NB4 (cell line): ENCODE measurements around the gene SUPV3L1.
"Not testable (repeated sequence)": the region's sequence is repeated elsewhere in the genome, so short reads cannot be mapped to it uniquely, and the experiment has no call there.

Source experiments
- DNase-seq: peaks from one replicate; pipeline ENCODE4 v3.0.0; 2010; ENCODE audit warnings: low read depth
- H3K4me3 ChIP-seq: one replicate; pipeline ENCODE4 v1.5.1; 2011; ENCODE audit warnings: mild to moderate bottlenecking, low read depth, low read length, moderate library complexity
- MYC ChIP-seq: IDR thresholded peaks from 2 replicates; pipeline ENCODE4 v1.6.1; 2011; ENCODE audit warnings: low read depth, low read length
- POLR2A ChIP-seq: IDR thresholded peaks from 2 replicates; pipeline ENCODE4 v1.6.1; 2011; ENCODE audit warnings: mild to moderate bottlenecking; ENCODE audit not compliant: insufficient read length; ENCODE audit errors: extremely low read depth
- TF ChIP-seq, protein P1 (sequence below): IDR thresholded peaks from 2 replicates; pipeline ENCODE4 v1.6.1; 2011; ENCODE audit warnings: low read depth, low read length
- TF ChIP-seq, protein P2 (sequence below): IDR thresholded peaks from one replicate; pipeline ENCODE4 v1.5.1; 2012; ENCODE audit warnings: low read depth, low read length

SUPV3L1 gene

GRCh38 chr10:69168493-69168892 lies 11.5 kb upstream of the SUPV3L1 start:
- no peak overlapping the region for H3K4me3 ChIP-seq
- DNase-seq: no peak
- TF ChIP-seq MYC (no peak), POLR2A (no peak)
- TF ChIP-seq, protein P1, sequence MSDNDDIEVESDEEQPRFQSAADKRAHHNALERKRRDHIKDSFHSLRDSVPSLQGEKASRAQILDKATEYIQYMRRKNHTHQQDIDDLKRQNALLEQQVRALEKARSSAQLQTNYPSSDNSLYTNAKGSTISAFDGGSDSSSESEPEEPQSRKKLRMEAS: no peak
- TF ChIP-seq, protein P2, sequence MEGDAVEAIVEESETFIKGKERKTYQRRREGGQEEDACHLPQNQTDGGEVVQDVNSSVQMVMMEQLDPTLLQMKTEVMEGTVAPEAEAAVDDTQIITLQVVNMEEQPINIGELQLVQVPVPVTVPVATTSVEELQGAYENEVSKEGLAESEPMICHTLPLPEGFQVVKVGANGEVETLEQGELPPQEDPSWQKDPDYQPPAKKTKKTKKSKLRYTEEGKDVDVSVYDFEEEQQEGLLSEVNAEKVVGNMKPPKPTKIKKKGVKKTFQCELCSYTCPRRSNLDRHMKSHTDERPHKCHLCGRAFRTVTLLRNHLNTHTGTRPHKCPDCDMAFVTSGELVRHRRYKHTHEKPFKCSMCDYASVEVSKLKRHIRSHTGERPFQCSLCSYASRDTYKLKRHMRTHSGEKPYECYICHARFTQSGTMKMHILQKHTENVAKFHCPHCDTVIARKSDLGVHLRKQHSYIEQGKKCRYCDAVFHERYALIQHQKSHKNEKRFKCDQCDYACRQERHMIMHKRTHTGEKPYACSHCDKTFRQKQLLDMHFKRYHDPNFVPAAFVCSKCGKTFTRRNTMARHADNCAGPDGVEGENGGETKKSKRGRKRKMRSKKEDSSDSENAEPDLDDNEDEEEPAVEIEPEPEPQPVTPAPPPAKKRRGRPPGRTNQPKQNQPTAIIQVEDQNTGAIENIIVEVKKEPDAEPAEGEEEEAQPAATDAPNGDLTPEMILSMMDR: no peak

GRCh38 chr10:69172241-69172982 lies 7.6 kb upstream of the SUPV3L1 start:
- no peak overlapping the region for H3K4me3 ChIP-seq
- TF ChIP-seq MYC (no peak), POLR2A (no peak)
- TF ChIP-seq, protein P1: no peak
- TF ChIP-seq, protein P2: no peak
- no peak for DNase-seq

- DNase-seq, H3K4me3 ChIP-seq: not testable (repeated sequence)
These were observed 4.7 kb upstream of the SUPV3L1 start for GRCh38 chr10:69175326-69175725.

DNA sequence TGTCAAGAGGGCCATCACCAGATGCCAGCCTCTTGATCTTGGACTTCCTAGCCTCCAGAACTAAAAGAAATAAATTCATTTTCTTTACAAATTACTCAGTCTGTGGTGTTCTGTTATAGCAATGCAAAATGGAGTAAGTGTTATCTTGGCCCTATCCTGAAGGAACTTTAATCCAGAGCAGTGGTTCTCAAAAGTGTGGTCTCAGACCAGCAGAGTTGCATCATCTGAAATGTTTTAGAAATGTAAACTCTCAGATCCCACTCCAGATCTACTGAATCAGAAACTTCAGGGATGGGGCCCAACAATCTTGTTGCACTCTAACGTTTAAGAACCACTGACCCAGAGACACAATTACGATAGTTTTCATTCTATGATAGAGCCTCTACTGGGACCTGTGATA lies 3.2 kb upstream of the SUPV3L1 start:
- TF ChIP-seq, protein P2: no peak
- TF ChIP-seq, protein P1: no peak
- TF ChIP-seq POLR2A: no peak
- no peak for TF ChIP-seq MYC
- no peak overlapping the region for H3K4me3 ChIP-seq
- DNase-seq: no peak

- TF ChIP-seq, protein P2: no peak
- TF ChIP-seq, protein P1: no peak
- TF ChIP-seq MYC: no peak
- DNase-seq: no peak
- peak overlapping the region; percentile 73 for H3K4me3 ChIP-seq
These were observed 818 bp upstream of the SUPV3L1 start for GRCh38 chr10:69179089-69179742.

GRCh38 chr10:69180525-69181204 lies 631 bp downstream of the SUPV3L1 start:
- TF ChIP-seq MYC (0 out of 2 replicates have a peak, but pooled peaks have one; percentile 47), POLR2A (no peak)
- TF ChIP-seq, protein P2: no peak
- TF ChIP-seq, protein P1: 0 out of 2 replicates have a peak, but pooled peaks have one; percentile 18
- H3K4me3 ChIP-seq: peak overlapping the region; percentile 73
- peak; percentile 78 for DNase-seq
